H1 (cell line): Measurements from ENCODE around the gene ARHGEF19. TPM values are rescaled to one million over a fixed set of nuclear protein-coding genes. Genes with fewer than 3 reads are reported as not detected.

Experiments used
- ASH2L ChIP-seq: fragments of 200-600, 300-600 bp; sonication (generic); IDR thresholded peaks from one replicate; pipeline ENCODE4 v1.7.1; 2017; ENCODE audit warnings: low read length
- CBX5 ChIP-seq: fragments of 300-800, 300-1000 bp; sonication (generic); IDR thresholded peaks from 2 replicates; pipeline ENCODE4 v1.7.1; 2016; ENCODE audit warnings: antibody characterized with exemption, low read length, low read depth
- JUND ChIP-seq: IDR thresholded peaks from 2 replicates; pipeline ENCODE4 v1.6.1; 2011; ENCODE audit warnings: mild to moderate bottlenecking, improper control_type of control experiment, low read length
- SIN3A ChIP-seq, 2 experiments: IDR thresholded peaks in 1 of 2; conservative IDR thresholded peaks in 1 of 2; 2 replicates each; pipeline ENCODE4 v1.6.1; 2011 to 2012; ENCODE audit warnings: low read length in 2 of 2, improper control_type of control experiment in 1 of 2, low read depth in 1 of 2, mild to moderate bottlenecking in 1 of 2
- TBP ChIP-seq: IDR thresholded peaks from 2 replicates; pipeline ENCODE4 v1.6.1; 2011; ENCODE audit warnings: low read depth, low read length, improper control_type of control experiment
- polyA plus RNA-seq, 7 experiments: library from polyadenylated mRNA; depleted of rRNA in 3 of 7; stranded (reverse) in 5 of 7; unstranded in 2 of 7; fragments of >200 nt in 5 of 7; fragments of 200-250 nt in 2 of 7; gene quantifications; 1 replicate in 5 of 7; 2 replicates in 1 of 7; 4 replicates in 1 of 7; pipeline versions ENCODE4 v1.2.1 to v1.2.3, GENCODE V29; 2011 to 2013; ENCODE audit warnings: missing spikeins in 2 of 7, mixed read lengths in 2 of 7
- total RNA-seq: library from RNA; stranded (reverse); fragmentation: NEBNext Ultra II Directional; extraction: Animal tissue kit (Norgen Biotek cat#: 25700); gene quantifications from 2 replicates; pipeline ENCODE4 v1.2.1, GENCODE V29; 2021
- TF ChIP-seq, protein P1 (sequence below), 3 experiments: IDR thresholded peaks; 1 replicate in 2 of 3; 2 replicates in 1 of 3; pipeline versions ENCODE4 v1.5.1 to v1.6.1; 2011; ENCODE audit warnings: low read length in 3 of 3, mild to moderate bottlenecking in 3 of 3, inconsistent platforms in 2 of 3, low read depth in 1 of 3, moderate library complexity in 1 of 3; ENCODE audit not compliant: insufficient read depth in 1 of 3; ENCODE audit errors: control extremely low read depth in 1 of 3

Gene ARHGEF19
- total and polyA plus RNA-seq, 2 of the 8 experiments (the other 6 are each of a cell fraction or from before 2014, with no cell fraction given): 47.5 to 56.4 TPM

DNA sequence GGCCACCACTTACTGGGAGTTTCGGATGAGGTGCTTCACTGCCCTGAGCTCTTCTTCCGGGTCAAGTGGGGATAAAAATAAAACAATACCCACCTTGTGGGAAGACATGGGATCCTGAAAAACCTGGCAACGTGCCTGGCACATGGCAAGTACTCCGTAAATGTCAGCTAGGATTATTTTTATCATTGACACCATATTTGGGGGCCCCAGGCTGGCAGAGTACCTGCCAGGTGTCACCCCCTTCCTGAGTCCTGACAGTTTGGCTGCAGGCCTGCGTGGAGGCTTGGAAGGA is 47.4 kb downstream of the ARHGEF19 start (continued):
- TF ChIP-seq SIN3A (conservative IDR thresholded peaks at IDR 0.05 in 1 of 2, IDR thresholded peaks at IDR 0.05 in 1 of 2; ENCODE audit: low read depth in 1 of 2, low read length in 2 of 2) (no peak), ASH2L (no peak), JUND (no peak), CBX5 (no peak), TBP (no peak)
- TF ChIP-seq, protein P1, sequence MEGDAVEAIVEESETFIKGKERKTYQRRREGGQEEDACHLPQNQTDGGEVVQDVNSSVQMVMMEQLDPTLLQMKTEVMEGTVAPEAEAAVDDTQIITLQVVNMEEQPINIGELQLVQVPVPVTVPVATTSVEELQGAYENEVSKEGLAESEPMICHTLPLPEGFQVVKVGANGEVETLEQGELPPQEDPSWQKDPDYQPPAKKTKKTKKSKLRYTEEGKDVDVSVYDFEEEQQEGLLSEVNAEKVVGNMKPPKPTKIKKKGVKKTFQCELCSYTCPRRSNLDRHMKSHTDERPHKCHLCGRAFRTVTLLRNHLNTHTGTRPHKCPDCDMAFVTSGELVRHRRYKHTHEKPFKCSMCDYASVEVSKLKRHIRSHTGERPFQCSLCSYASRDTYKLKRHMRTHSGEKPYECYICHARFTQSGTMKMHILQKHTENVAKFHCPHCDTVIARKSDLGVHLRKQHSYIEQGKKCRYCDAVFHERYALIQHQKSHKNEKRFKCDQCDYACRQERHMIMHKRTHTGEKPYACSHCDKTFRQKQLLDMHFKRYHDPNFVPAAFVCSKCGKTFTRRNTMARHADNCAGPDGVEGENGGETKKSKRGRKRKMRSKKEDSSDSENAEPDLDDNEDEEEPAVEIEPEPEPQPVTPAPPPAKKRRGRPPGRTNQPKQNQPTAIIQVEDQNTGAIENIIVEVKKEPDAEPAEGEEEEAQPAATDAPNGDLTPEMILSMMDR (IDR thresholded peaks at IDR 0.05; ENCODE audit: control extremely low read depth in 1 of 3, insufficient read depth in 1 of 3, low read depth in 1 of 3, low read length in 3 of 3): no peak
